A549 (cell line): ENCODE results near the gene TSPAN16. TPM values are rescaled to one million over a fixed set of nuclear protein-coding genes. Genes with fewer than 3 reads are reported as not detected.

Experiments used
- ATAC-seq, 2 experiments: fragments of 200-7000 bp in 1 of 2; fragments of >200 bp in 1 of 2; cut with Nextera tagmentation in 1 of 2; cut with Tn5 transposase in 1 of 2; 3 replicates each; pipeline versions ENCODE4 v1.8.0 to v1.9.1; 2018 to 2020; ENCODE audit warnings: mild to moderate bottlenecking in 1 of 2, moderate library complexity in 1 of 2
- CTCF ChIA-PET: fragments of 300-600 bp; sonication (Branson Sonifier 250); formaldehyde crosslinking; extraction: SDS; loops from one replicate; lab custom pipeline; 2021; ENCODE audit warnings: antibody characterized with exemption, inconsistent platforms; lab: Yijun Ruan, JAX
- POLR2A ChIA-PET: fragments of 350-600 bp; formaldehyde crosslinking; extraction: SDS; loops from one replicate; lab custom pipeline; 2021; ENCODE audit warnings: antibody characterized with exemption, inconsistent platforms; lab: Yijun Ruan, JAX
- DNase-seq, 2 experiments: peaks; one replicate each; pipeline versions ENCODE4 v3.0.0 to v3.0.0-alpha.2; 2011 to 2016; ENCODE audit warnings: low read depth in 1 of 2, low spot score in 1 of 2
- FAIRE-seq: peaks from 2 replicates; lab custom pipeline; 2011; peaks lifted over from hg19 to GRCh38; lab: Jason Lieb, UNC
- H3K27ac ChIP-seq, 2 experiments: fragments of >200 bp; sonication (Bioruptor Twin); formaldehyde crosslinking; 3 replicates each; pipeline ENCODE4 v1.5.1; 2016 to 2017
- H3K4me1 ChIP-seq: fragments of >200 bp; sonication (Bioruptor Twin); formaldehyde crosslinking; 3 replicates; pipeline ENCODE4 v1.6.1; 2016
- H3K4me2 ChIP-seq: fragments of >200 bp; sonication (Bioruptor Twin); formaldehyde crosslinking; 3 replicates; pipeline ENCODE4 v1.6.1; 2016
- H3K4me3 ChIP-seq: fragments of >200 bp; sonication (Bioruptor Twin); formaldehyde crosslinking; 3 replicates; pipeline ENCODE4 v1.5.1; 2016
- H3K9me3 ChIP-seq: fragments of >200 bp; sonication (Bioruptor Twin); formaldehyde crosslinking; 3 replicates; pipeline ENCODE4 v1.6.1; 2016
- BHLHE40 ChIP-seq: IDR thresholded peaks from 2 replicates; pipeline ENCODE4 v1.6.1; 2012; ENCODE audit warnings: low read depth, low read length, inconsistent platforms
- EP300 ChIP-seq, 2 experiments: fragments of >200 bp; sonication (Bioruptor Twin); formaldehyde crosslinking; IDR thresholded peaks; 2 replicates in 1 of 2; 3 replicates in 1 of 2; pipeline ENCODE4 v1.6.1; 2016 to 2017
- ESRRA ChIP-seq: fragments of 150-350 bp; IDR thresholded peaks from 2 replicates; pipeline ENCODE4 v1.6.1; 2014; ENCODE audit warnings: mild to moderate bottlenecking, low read length, borderline replicate concordance
- FOSL2 ChIP-seq, 2 experiments: fragments of 450-650 bp in 1 of 2; fragments of >200 bp in 1 of 2; sonication (Bioruptor Twin) in 1 of 2; formaldehyde crosslinking; IDR thresholded peaks; 2 replicates each; pipeline versions ENCODE4 v1.5.0 to v1.6.1; 2016 to 2020; ENCODE audit warnings: mild to moderate bottlenecking in 1 of 2, moderate library complexity in 1 of 2
- FOXS1 ChIP-seq: fragments of 250-450 bp; sonication (Bioruptor Pico); IDR thresholded peaks from 2 replicates; pipeline ENCODE4 v1.5.0; 2020; ENCODE audit warnings: mild to moderate bottlenecking, moderate library complexity
- HDAC2 ChIP-seq: fragments of 200-600 bp; sonication (generic); IDR thresholded peaks from 2 replicates; pipeline ENCODE4 v1.6.1; 2016
- HEYL ChIP-seq: fragments of 250-450 bp; sonication (Bioruptor Pico); IDR thresholded peaks from 2 replicates; pipeline ENCODE4 v1.8.0; 2021; ENCODE audit warnings: mild to moderate bottlenecking, moderate library complexity
- HOXA7 ChIP-seq: fragments of 250-450 bp; sonication (Bioruptor Pico); IDR thresholded peaks from 2 replicates; pipeline ENCODE4 v1.5.0; 2020; ENCODE audit warnings: mild to moderate bottlenecking, moderate library complexity
- HOXB13 ChIP-seq: fragments of 250-450 bp; sonication (Bioruptor Pico); IDR thresholded peaks from 2 replicates; pipeline ENCODE4 v1.5.0; 2020; ENCODE audit warnings: low read depth, mild to moderate bottlenecking, moderate library complexity
- HOXB5 ChIP-seq: fragments of 250-450 bp; sonication (Bioruptor Pico); IDR thresholded peaks from 2 replicates; pipeline ENCODE4 v1.5.0; 2020; ENCODE audit warnings: mild to moderate bottlenecking, moderate library complexity
- MAFK ChIP-seq: fragments of 450-650 bp; IDR thresholded peaks from 2 replicates; pipeline ENCODE4 v1.6.1; 2014; ENCODE audit not compliant: partially characterized antibody
- MAZ ChIP-seq: fragments of 150-350 bp; IDR thresholded peaks from 2 replicates; pipeline ENCODE4 v1.6.1; 2014; ENCODE audit warnings: antibody characterized with exemption, low read depth, low read length, borderline replicate concordance
- MYC ChIP-seq: IDR thresholded peaks from 2 replicates; pipeline ENCODE4 v1.6.1; 2012; ENCODE audit warnings: mild to moderate bottlenecking, inconsistent platforms, low read length, improper control_type of control experiment, borderline replicate concordance
- NR3C1 ChIP-seq: fragments of >200 bp; sonication (Bioruptor Twin); formaldehyde crosslinking; IDR thresholded peaks from 3 replicates; pipeline ENCODE4 v1.6.1; 2017
- POLR2A ChIP-seq: IDR thresholded peaks from 2 replicates; pipeline ENCODE4 v1.6.1; 2012; ENCODE audit warnings: mild to moderate bottlenecking, low read length
- POLR2AphosphoS2 ChIP-seq: conservative IDR thresholded peaks from 2 replicates; pipeline ENCODE4 v1.6.1; 2012; ENCODE audit warnings: low read length, improper control_type of control experiment, inconsistent platforms
- RAD21 ChIP-seq, 2 experiments: fragments of >200 bp in 1 of 2; sonication (Bioruptor Twin) in 1 of 2; formaldehyde crosslinking in 1 of 2; IDR thresholded peaks in 1 of 2; conservative IDR thresholded peaks in 1 of 2; 2 replicates in 1 of 2; 3 replicates in 1 of 2; pipeline ENCODE4 v1.6.1; 2012 to 2018; ENCODE audit warnings: inconsistent platforms in 1 of 2
- RARB ChIP-seq: fragments of 250-450 bp; sonication (Bioruptor Pico); IDR thresholded peaks from 2 replicates; pipeline ENCODE4 v1.8.0; 2021; ENCODE audit warnings: mild to moderate bottlenecking, moderate library complexity
- RCOR1 ChIP-seq: fragments of 150-350 bp; IDR thresholded peaks from 2 replicates; pipeline ENCODE4 v1.6.1; 2014; ENCODE audit warnings: antibody characterized with exemption, low read length, low read depth
- SREBF2 ChIP-seq: fragments of 450-650 bp; IDR thresholded peaks from 2 replicates; pipeline ENCODE4 v1.6.1; 2014; ENCODE audit warnings: mild to moderate bottlenecking, moderate library complexity
- TFCP2L1 ChIP-seq: fragments of 250-450 bp; sonication (Bioruptor Pico); IDR thresholded peaks from 2 replicates; pipeline ENCODE4 v1.5.0; 2021; ENCODE audit warnings: mild to moderate bottlenecking
- ZFP36 ChIP-seq: fragments of 450-650 bp; IDR thresholded peaks from 2 replicates; pipeline ENCODE4 v1.6.1; 2014; ENCODE audit warnings: borderline replicate concordance; ENCODE audit not compliant: partially characterized antibody
- ZNF302 ChIP-seq: fragments of 250-450 bp; sonication (Bioruptor Pico); IDR thresholded peaks from 2 replicates; pipeline ENCODE4 v1.9.0; 2021; ENCODE audit warnings: inconsistent platforms, mild to moderate bottlenecking, moderate library complexity
- WGBS: methylation state at CpG from one replicate; pipeline ENCODE4 v1.1.6; 2017; ENCODE audit errors: missing lambda C conversion rate; 5-methylcytosine and 5-hydroxymethylcytosine counted together
- polyA plus RNA-seq, 4 experiments: library from polyadenylated mRNA; depleted of rRNA in 3 of 4; stranded (reverse); fragments of >200 nt; fragmentation: RNase III in 1 of 4; extraction: RNeasy Plus Mini Kit Qiagen cat#74134 plus additional on column Dnase treatment in 1 of 4; gene quantifications; 2 replicates in 3 of 4; 3 replicates in 1 of 4; pipeline ENCODE4 v1.2.3, GENCODE V29; 2011 to 2017
- TF ChIP-seq, protein P1 (sequence below): fragments of 450-650 bp; IDR thresholded peaks from 2 replicates; pipeline ENCODE4 v1.6.1; 2014; ENCODE audit warnings: antibody characterized with exemption
- TF ChIP-seq, protein P2 (sequence below): fragments of >200 bp; sonication (Bioruptor Twin); formaldehyde crosslinking; IDR thresholded peaks from 3 replicates; pipeline ENCODE4 v1.5.1; 2016

TSPAN16 gene
- polyA plus RNA-seq, 2 of the 4 experiments (the other 2 are of a cell fraction), result not detected

DNA sequence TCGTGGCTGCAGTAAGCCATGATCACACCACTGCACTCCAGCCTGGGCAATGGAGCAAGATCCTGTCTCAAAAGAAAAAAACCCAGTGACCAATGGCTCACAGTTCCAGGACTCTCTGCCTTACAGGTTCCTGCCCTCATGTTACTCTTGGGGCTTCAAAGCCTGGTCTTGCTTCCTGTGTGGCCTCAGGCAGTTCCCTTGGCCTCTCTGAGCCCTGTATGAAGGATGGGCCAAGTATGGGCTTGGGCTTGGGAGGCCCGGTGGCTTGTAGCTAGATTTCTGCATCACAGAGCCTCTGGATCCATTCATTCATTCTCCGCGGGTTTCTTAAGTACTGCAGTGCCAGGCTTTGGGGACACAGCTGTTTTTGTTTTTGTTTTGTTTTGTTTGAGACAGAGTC is 780 bp upstream of the TSPAN16 start:
- Histone ChIP-seq H3K27ac (no peak overlapping the region), H3K4me2 (no peak overlapping the region), H3K4me1 (peaks cover 10% of the 10 kb centered on the region; the same call in 1 of the 3 replicates), H3K4me3 (no peak overlapping the region), H3K9me3 (no peaks in the 10 kb centered on the region)
- DNase-seq (no peak), ATAC-seq (no peak), FAIRE-seq (no peak)
- ChIA-PET POLR2A (no interaction called here), CTCF (interaction anchor here (0.9 to 4.6 kb wide), 8 partner anchors 11 to 187 kb away, joined by 3 to 34 read pairs (median 6); partner anchors contain the start of genes ELAVL3 and SWSAP1)
- TF ChIP-seq MAFK, result no peak
- TF ChIP-seq HOXB5, result no peak
- TF ChIP-seq ESRRA, result no peak
- no peak for TF ChIP-seq SREBF2
- TF ChIP-seq POLR2AphosphoS2, result no peak
- no peak for TF ChIP-seq EP300 (IDR thresholded peaks at IDR 0.05)
- no peak for TF ChIP-seq MAZ
- TF ChIP-seq TFCP2L1, result no peak
- no peak for TF ChIP-seq HDAC2
- TF ChIP-seq NR3C1, result no peak
- no peak for TF ChIP-seq FOXS1 (CRISPR knock-in tag)
- no peak for TF ChIP-seq BHLHE40
- no peak for TF ChIP-seq FOSL2 (IDR thresholded peaks at IDR 0.05)
- TF ChIP-seq FOSL2 (CRISPR knock-in tag; IDR thresholded peaks at IDR 0.05), result no peak
- TF ChIP-seq RARB (CRISPR knock-in tag), result no peak
- TF ChIP-seq RCOR1, result no peak
- TF ChIP-seq, protein P1, sequence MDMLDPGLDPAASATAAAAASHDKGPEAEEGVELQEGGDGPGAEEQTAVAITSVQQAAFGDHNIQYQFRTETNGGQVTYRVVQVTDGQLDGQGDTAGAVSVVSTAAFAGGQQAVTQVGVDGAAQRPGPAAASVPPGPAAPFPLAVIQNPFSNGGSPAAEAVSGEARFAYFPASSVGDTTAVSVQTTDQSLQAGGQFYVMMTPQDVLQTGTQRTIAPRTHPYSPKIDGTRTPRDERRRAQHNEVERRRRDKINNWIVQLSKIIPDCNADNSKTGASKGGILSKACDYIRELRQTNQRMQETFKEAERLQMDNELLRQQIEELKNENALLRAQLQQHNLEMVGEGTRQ, result no peak
- no peak for TF ChIP-seq ZFP36
- no peak for TF ChIP-seq HOXA7 (CRISPR knock-in tag)
- TF ChIP-seq POLR2A, result no peak
- 87% methylated on average over 4 of the region's 4 CpGs for WGBS

DNA sequence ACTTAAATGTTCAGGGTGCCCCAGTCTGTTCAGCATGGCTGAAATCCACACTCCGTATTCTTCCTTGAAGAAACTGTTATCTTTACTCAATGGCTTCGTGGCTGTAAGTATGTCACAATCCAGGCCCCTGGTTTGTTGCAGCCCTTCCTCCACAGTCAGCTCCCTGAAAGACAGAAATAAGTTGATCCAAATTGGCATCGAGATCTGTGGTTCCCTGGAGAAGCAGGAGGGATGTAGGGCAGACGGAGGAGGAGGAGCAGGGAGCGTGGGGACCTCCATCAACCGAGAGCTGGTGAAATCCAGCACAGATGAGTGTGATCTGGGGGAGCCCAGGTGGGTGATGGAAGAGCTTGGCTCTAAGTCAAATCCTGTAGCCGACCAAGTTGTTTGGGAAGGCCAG is 304 bp downstream of the TSPAN16 start:
- ChIA-PET POLR2A (no interaction called here), CTCF (interaction anchor here (1.1 to 4.6 kb wide), 10 partner anchors 28 to 186 kb away, joined by 3 to 34 read pairs (median 5); partner anchors contain the start of genes ELAVL3, ODAD3, PRKCSH and SWSAP1)
- FAIRE-seq (no peak), ATAC-seq (no peak), DNase-seq (no peak)
- 64% methylated on average over 7 of the region's 7 CpGs for WGBS
- Histone ChIP-seq H3K27ac (peak overlapping the region in 1 of 2 experiments; percentile 48; a peak in 1 of 6 replicates), H3K4me1 (peaks cover 10% of the 10 kb centered on the region; the same call in 1 of the 3 replicates), H3K9me3 (no peaks in the 10 kb centered on the region), H3K4me3 (no peak overlapping the region), H3K4me2 (no peak overlapping the region)
- no peak for TF ChIP-seq HOXB13 (CRISPR knock-in tag)
- TF ChIP-seq RAD21 (conservative IDR thresholded peaks at IDR 0.05 in 1 of 2, IDR thresholded peaks at IDR 0.05 in 1 of 2), result no peak
- TF ChIP-seq HEYL (CRISPR knock-in tag), result no peak
- TF ChIP-seq HOXB5, result no peak
- TF ChIP-seq, protein P2, sequence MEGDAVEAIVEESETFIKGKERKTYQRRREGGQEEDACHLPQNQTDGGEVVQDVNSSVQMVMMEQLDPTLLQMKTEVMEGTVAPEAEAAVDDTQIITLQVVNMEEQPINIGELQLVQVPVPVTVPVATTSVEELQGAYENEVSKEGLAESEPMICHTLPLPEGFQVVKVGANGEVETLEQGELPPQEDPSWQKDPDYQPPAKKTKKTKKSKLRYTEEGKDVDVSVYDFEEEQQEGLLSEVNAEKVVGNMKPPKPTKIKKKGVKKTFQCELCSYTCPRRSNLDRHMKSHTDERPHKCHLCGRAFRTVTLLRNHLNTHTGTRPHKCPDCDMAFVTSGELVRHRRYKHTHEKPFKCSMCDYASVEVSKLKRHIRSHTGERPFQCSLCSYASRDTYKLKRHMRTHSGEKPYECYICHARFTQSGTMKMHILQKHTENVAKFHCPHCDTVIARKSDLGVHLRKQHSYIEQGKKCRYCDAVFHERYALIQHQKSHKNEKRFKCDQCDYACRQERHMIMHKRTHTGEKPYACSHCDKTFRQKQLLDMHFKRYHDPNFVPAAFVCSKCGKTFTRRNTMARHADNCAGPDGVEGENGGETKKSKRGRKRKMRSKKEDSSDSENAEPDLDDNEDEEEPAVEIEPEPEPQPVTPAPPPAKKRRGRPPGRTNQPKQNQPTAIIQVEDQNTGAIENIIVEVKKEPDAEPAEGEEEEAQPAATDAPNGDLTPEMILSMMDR, result no peak
- TF ChIP-seq ZNF302, result no peak
- no peak for TF ChIP-seq MYC
